HepG2 (cell line): ENCODE measurements around the gene SLC12A5. TPM values are rescaled to one million over a fixed set of nuclear protein-coding genes. Genes with fewer than 3 reads are reported as not detected.

Source experiments
- ARID5B ChIP-seq: IDR thresholded peaks from 2 replicates; pipeline ENCODE4 v1.4.0; 2020; ENCODE audit warnings: mild to moderate bottlenecking, missing genetic modification reagents
- CBX2 ChIP-seq, 2 experiments: fragments of 200-600 bp in 1 of 2; sonication (generic); formaldehyde crosslinking in 1 of 2; IDR thresholded peaks; 2 replicates each; pipeline versions ENCODE4 v1.7.0 to v1.8.1; 2018 to 2022; ENCODE audit warnings: low read depth in 2 of 2, low read length in 1 of 2, mild to moderate bottlenecking in 1 of 2, missing genetic modification reagents in 1 of 2
- CHCHD3 ChIP-seq: sonication (generic); formaldehyde crosslinking; IDR thresholded peaks from 2 replicates; pipeline ENCODE4 v1.8.0; 2022; ENCODE audit warnings: mild to moderate bottlenecking, missing genetic modification reagents, moderate library complexity
- DBP ChIP-seq: sonication (generic); formaldehyde crosslinking; IDR thresholded peaks from 2 replicates; pipeline ENCODE4 v1.4.0; 2020; ENCODE audit warnings: missing genetic modification reagents; ENCODE audit errors: not compliant biosample characterization
- DMAP1 ChIP-seq: IDR thresholded peaks from 2 replicates; pipeline ENCODE4 v1.6.1; 2016
- HIC2 ChIP-seq: sonication (generic); formaldehyde crosslinking; IDR thresholded peaks from 2 replicates; pipeline ENCODE4 v1.9.0; 2022; ENCODE audit warnings: low read depth, missing genetic modification reagents
- KMT2B ChIP-seq: IDR thresholded peaks from 2 replicates; pipeline ENCODE4 v1.6.1; 2016; ENCODE audit warnings: missing genetic modification reagents, missing compliant biosample characterization
- LRRFIP1 ChIP-seq: sonication (generic); formaldehyde crosslinking; conservative IDR thresholded peaks from 2 replicates; pipeline ENCODE4 v1.4.0; 2020; ENCODE audit warnings: missing genetic modification reagents
- NAIF1 ChIP-seq: sonication (generic); formaldehyde crosslinking; IDR thresholded peaks from 2 replicates; pipeline ENCODE4 v1.5.0; 2020; ENCODE audit warnings: mild to moderate bottlenecking, missing genetic modification reagents, borderline replicate concordance
- PATZ1 ChIP-seq: sonication (generic); formaldehyde crosslinking; IDR thresholded peaks from 2 replicates; pipeline ENCODE4 v1.4.0; 2020; ENCODE audit warnings: missing genetic modification reagents
- SSRP1 ChIP-seq: IDR thresholded peaks from 2 replicates; pipeline ENCODE4 v1.6.1; 2016; ENCODE audit warnings: control low read depth
- ZNF331 ChIP-seq: sonication (generic); formaldehyde crosslinking; IDR thresholded peaks from 2 replicates; pipeline ENCODE4 v1.4.0; 2020; ENCODE audit warnings: missing genetic modification reagents
- ZNF34 ChIP-seq: sonication (generic); formaldehyde crosslinking; IDR thresholded peaks from 2 replicates; pipeline ENCODE4 v1.4.0; 2020; ENCODE audit warnings: mild to moderate bottlenecking, missing genetic modification reagents, borderline replicate concordance
- ZNF430 ChIP-seq: sonication (generic); formaldehyde crosslinking; IDR thresholded peaks from 2 replicates; pipeline ENCODE4 v1.9.0; 2021; ENCODE audit warnings: mild to moderate bottlenecking, missing genetic modification reagents
- ZNF691 ChIP-seq: sonication (generic); formaldehyde crosslinking; IDR thresholded peaks from 2 replicates; pipeline ENCODE4 v1.4.0; 2020; ENCODE audit warnings: missing genetic modification reagents, low read depth, mild to moderate bottlenecking, borderline replicate concordance
- polyA plus RNA-seq, 8 experiments: library from polyadenylated mRNA; depleted of rRNA in 3 of 8; stranded (reverse) in 7 of 8; unstranded in 1 of 8; fragments of >200 nt; fragmentation: Illumina TruSeq in 4 of 8; extraction: Trizol in 4 of 8; gene quantifications; 2 replicates each; pipeline versions ENCODE4 v1.2.1 to v1.2.3, GENCODE V29; 2011 to 2016; ENCODE audit warnings: low read depth in 4 of 8, missing spikeins in 1 of 8, mixed read lengths in 1 of 8; ENCODE audit not compliant: insufficient read depth in 1 of 8
- total RNA-seq, 5 experiments: library from RNA; depleted of rRNA; stranded (reverse); fragments of >200 nt; fragmentation: Illumina TruSeq; extraction: Trizol; gene quantifications; 2 replicates each; pipeline ENCODE4 v1.2.3, GENCODE V29; 2016; ENCODE audit warnings: low read depth in 1 of 5

Gene SLC12A5
- total and polyA plus RNA-seq, 2 of the 13 experiments (the other 11 are each of a cell fraction or from before 2014, with no cell fraction given) = 4.3 to 5.4 TPM

- TF ChIP-seq LRRFIP1 (CRISPR knock-in tag) (peak; percentile 71; the same call in 1 of the 2 replicates), ZNF34 (CRISPR knock-in tag) (no peak), ZNF331 (CRISPR knock-in tag) (peak; percentile 95), ARID5B (peak; percentile 78), SSRP1 (CRISPR knock-in tag) (no peak), PATZ1 (peak; percentile 91), CBX2 (IDR thresholded peaks at IDR 0.05; ENCODE audit: low read depth, low read length) (no peak), CBX2 (CRISPR knock-in tag; IDR thresholded peaks at IDR 0.05; ENCODE audit: low read depth) (peak; percentile 93), CHCHD3 (CRISPR knock-in tag) (peak; percentile 93), ZNF691 (peak; percentile 92), ZNF430 (CRISPR knock-in tag) (peak; percentile 53), DMAP1 (CRISPR knock-in tag) (peak; percentile 99), NAIF1 (CRISPR knock-in tag) (no peak), KMT2B (CRISPR knock-in tag) (peak; percentile 93), DBP (CRISPR knock-in tag) (peak; percentile 90), HIC2 (CRISPR knock-in tag) (no peak; the same call in 1 of the 2 replicates)
Measured at GRCh38 chr20:46089417-46090388, 60.7 kb downstream of the SLC12A5 start, which contains the start of gene NCOA5 (continued).
